ENCODE results near the gene LIPT2. TPM values are rescaled to one million over a fixed set of nuclear protein-coding genes. Genes with fewer than 3 reads are reported as not detected.
A peak's percentile ranks its signal among the peaks of the same experiment; 100 is the strongest.

LIPT2 gene
- total RNA-seq, 2 experiments from 2014 or later, result 0.82 to 2.5 TPM

DNA sequence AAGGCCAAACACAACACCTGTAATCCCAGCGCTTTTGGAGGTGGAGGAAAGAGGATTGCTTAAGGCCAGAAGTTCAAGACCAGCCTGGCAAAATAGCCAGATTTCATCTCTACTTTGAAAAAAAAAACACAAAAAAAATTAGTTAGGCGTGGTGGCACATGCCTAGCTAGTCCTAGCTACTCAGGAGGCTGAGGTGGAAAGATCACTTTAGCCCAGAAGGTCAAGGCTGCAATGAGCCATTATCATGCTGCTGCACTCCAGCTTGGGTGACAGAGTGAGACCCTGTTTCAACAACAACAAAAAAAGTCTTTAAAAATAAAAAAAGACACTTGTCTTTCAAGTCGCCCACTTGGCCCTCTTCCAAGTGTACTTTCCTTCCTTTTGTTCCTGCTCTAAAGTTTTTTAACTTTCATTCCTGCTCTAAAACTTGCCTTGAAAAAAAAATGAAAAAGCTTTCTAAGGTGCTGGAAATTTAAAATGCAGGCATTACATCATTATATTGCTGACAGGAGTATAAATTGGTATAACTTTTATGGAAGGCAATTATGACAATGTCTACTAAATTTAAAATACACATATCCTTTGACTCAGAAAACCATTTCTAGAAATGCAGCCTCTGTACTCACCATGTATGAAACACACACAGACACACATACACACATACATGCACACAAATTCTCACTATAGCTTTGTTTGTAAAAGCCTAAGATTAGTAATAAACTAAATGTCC is 12.7 kb downstream of the LIPT2 start:
- CTCF ChIA-PET, result no interaction called here
- H3K27ac Mint-ChIP-seq, result no peak overlapping the region
- H3K27me3 Mint-ChIP-seq, result peaks cover 6% of the 10 kb centered on the region

GRCh38 chr11:74479732-74480123 is 13.8 kb downstream of the LIPT2 start:
- no peaks in the 10 kb centered on the region for H3K4me1 Mint-ChIP-seq
- H3K4me3 Mint-ChIP-seq, result no peak overlapping the region
- H3K9me3 Mint-ChIP-seq (ENCODE audit: low read depth), result no peaks in the 10 kb centered on the region
- CTCF ChIA-PET, result no interaction called here
- DNase-seq (no peak), ATAC-seq (no peak)
- H3K27ac Mint-ChIP-seq, result no peak overlapping the region
- H3K36me3 Mint-ChIP-seq, result no peaks in the 10 kb centered on the region
- peaks cover 7% of the 10 kb centered on the region for H3K27me3 Mint-ChIP-seq

More for the DNA sequence above, 12.7 kb downstream of the LIPT2 start:
- ATAC-seq, result no peak
- H3K36me3 Mint-ChIP-seq, result no peaks in the 10 kb centered on the region
- H3K4me3 Mint-ChIP-seq, result no peak overlapping the region
- peaks cover 2% of the 10 kb centered on the region for H3K4me1 Mint-ChIP-seq
- no peak for DNase-seq
- H3K9me3 Mint-ChIP-seq (ENCODE audit: low read depth), result no peaks in the 10 kb centered on the region

GRCh38 chr11:74478877-74479731 is 14.4 kb downstream of the LIPT2 start:
- no peak overlapping the region for H3K4me3 Mint-ChIP-seq
- DNase-seq (no peak), ATAC-seq (no peak)
- CTCF ChIA-PET, result no interaction called here
- no peak overlapping the region for H3K27ac Mint-ChIP-seq
- H3K36me3 Mint-ChIP-seq, result no peaks in the 10 kb centered on the region
- no peaks in the 10 kb centered on the region for H3K9me3 Mint-ChIP-seq (ENCODE audit: low read depth)
- no peaks in the 10 kb centered on the region for H3K4me1 Mint-ChIP-seq
- peaks cover 7% of the 10 kb centered on the region for H3K27me3 Mint-ChIP-seq

GRCh38 chr11:74476536-74476935 is 17.0 kb downstream of the LIPT2 start:
- ATAC-seq (no peak), DNase-seq (no peak)
- Mint-ChIP-seq H3K27me3 (peaks cover 7% of the 10 kb centered on the region), H3K9me3 (ENCODE audit: low read depth) (no peaks in the 10 kb centered on the region), H3K36me3 (no peaks in the 10 kb centered on the region), H3K4me1 (peaks cover 10% of the 10 kb centered on the region), H3K4me3 (no peak overlapping the region), H3K27ac (no peak overlapping the region)
- CTCF ChIA-PET, result interaction anchor here (0.9 to 1.1 kb wide), 2 partner anchors 23 to 395 kb away, joined by 3 to 4 read pairs; no protein-coding TSS in a partner anchor

DNA sequence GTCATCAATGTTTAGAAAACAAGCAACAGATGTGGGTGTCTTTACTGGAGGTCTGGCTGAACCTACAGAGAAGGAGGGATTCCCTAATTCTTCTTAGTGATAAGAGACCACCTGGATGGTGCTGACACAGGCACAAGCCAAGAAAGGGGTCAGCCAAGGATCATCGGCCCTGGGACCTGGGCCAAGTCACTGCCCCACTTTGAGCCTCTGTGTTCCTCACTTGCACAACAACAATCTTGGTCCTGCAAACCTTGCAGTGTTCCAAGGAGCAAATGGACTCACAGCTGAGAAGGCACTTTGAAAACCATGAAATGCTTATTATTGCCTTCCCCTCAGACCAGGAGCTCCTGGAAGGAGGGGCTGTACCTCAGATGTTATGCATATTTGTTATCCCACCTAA is 19.2 kb downstream of the LIPT2 start:
- Mint-ChIP-seq H3K4me3 (no peak overlapping the region), H3K36me3 (no peaks in the 10 kb centered on the region)
- CTCF ChIA-PET, result interaction anchor here (1.2 kb wide), 1 partner anchor 25 kb away, joined by 3 read pairs; no protein-coding TSS in a partner anchor

DNA sequence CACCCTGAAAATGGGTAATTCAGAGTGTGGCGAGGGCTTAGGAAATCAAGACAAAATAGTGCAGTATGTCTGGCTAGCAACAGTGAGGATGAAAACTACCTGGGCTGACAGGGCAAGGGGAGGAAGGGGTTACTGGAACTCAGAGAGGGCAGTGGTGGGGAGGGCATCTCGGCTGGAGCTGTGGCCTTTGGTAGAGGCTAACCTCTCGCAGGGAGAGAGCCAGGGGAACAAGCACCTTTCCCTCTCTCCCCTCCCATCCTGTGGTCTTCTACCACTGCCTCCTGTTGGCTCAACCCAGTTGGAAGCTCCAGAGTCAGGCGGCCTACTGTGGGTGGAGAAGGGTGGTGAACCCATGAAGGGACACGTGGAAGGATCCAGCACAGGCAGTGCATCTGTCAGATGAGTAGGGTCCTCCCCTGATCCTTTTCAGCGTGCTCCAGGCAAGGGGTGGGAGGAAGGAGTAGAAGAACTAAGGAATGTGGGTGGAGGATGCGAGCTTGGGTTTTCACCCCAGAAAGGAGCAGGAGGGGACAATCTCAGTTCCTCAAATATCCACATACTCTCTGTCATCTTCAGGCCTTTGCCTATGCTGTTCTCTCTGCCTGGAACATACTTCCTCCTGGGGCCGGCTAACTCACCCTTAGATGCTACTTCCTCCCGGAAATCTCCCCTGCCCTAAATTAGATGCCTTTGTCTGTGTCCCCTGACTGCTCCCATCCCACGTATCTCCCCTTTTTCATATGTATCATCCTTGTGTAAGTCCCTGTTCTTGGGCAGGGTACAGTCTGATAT is 19.9 kb downstream of the LIPT2 start:
- ATAC-seq (no peak), DNase-seq (no peak)
- Mint-ChIP-seq H3K36me3 (no peaks in the 10 kb centered on the region), H3K4me1 (peaks cover 10% of the 10 kb centered on the region), H3K9me3 (ENCODE audit: low read depth) (no peaks in the 10 kb centered on the region), H3K27ac (no peak overlapping the region), H3K27me3 (peaks cover 13% of the 10 kb centered on the region), H3K4me3 (no peak overlapping the region)
- CTCF ChIA-PET, result interaction anchor here (1.2 kb wide), 1 partner anchor 24 kb away, joined by 3 read pairs; no protein-coding TSS in a partner anchor

More for the DNA sequence above, 19.2 kb downstream of the LIPT2 start:
- Mint-ChIP-seq H3K4me1 (peaks cover 10% of the 10 kb centered on the region), H3K27ac (no peak overlapping the region), H3K27me3 (peaks cover 10% of the 10 kb centered on the region), H3K9me3 (ENCODE audit: low read depth) (no peaks in the 10 kb centered on the region)
- no peak for DNase-seq
- no peak for ATAC-seq

- no peak for DNase-seq
- ATAC-seq, result peak; percentile 9
Measured at GRCh38 chr11:74471668-74472429, 21.7 kb downstream of the LIPT2 start.

DNA sequence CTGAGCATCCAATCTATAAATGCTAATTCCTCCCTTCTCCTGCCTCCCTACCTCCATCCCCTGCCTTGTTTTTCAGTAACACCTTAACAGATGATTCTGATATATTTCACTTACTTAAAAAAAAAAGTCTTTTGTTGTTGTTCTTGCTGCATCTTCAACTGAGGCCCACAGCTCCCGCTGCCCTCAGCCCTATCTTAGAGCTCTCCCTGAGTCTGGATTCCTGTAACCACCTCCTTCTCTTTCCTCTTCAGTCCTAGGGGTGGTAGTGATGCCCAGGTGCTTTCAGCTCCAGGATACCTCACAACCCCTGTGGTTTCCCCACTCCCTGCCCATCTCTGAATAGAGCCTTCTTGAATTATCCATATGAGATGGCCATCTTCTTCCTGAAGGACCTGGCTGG is 22.5 kb downstream of the LIPT2 start:
- H3K27me3 Mint-ChIP-seq, result peaks cover 32% of the 10 kb centered on the region
- no peak overlapping the region for H3K4me3 Mint-ChIP-seq
- no peak for DNase-seq
- CTCF ChIA-PET, result interaction anchor here (1.4 kb wide), 1 partner anchor 21 kb away, joined by 6 read pairs; no protein-coding TSS in a partner anchor
- H3K27ac Mint-ChIP-seq, result no peak overlapping the region
- ATAC-seq, result no peak
- H3K4me1 Mint-ChIP-seq, result peaks cover 16% of the 10 kb centered on the region
- no peaks in the 10 kb centered on the region for H3K9me3 Mint-ChIP-seq (ENCODE audit: low read depth)
- H3K36me3 Mint-ChIP-seq, result no peaks in the 10 kb centered on the region

More at GRCh38 chr11:74471668-74472429, 21.7 kb downstream of the LIPT2 start:
- CTCF ChIA-PET, result interaction anchor here (1.4 kb wide), 1 partner anchor 22 kb away, joined by 6 read pairs; no protein-coding TSS in a partner anchor
- Mint-ChIP-seq H3K36me3 (no peaks in the 10 kb centered on the region), H3K9me3 (ENCODE audit: low read depth) (no peaks in the 10 kb centered on the region), H3K4me3 (no peak overlapping the region), H3K27me3 (peaks cover 25% of the 10 kb centered on the region), H3K4me1 (peaks cover 16% of the 10 kb centered on the region), H3K27ac (no peak overlapping the region)

DNA sequence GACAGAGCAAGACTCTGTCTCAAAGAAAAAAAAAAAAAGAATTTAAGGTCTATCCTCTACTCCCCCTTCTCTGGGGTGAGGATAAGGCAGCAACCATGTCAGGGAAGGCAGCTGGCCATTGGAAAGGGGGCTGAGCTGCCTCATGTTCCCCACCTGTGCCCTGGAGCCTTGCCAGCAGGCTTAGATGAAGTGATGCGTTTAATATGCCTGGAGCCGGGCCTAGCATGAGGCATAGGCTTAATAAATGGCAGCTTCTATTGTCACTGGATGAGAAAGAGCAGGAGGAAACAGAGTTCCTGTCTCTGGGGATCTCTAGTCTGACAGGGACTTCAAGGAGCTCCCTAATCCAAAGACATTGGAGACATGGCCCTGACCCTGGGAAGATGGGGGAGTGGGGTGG is 23.0 kb downstream of the LIPT2 start:
- no peak for ATAC-seq
- Mint-ChIP-seq H3K9me3 (ENCODE audit: low read depth) (no peaks in the 10 kb centered on the region), H3K27ac (no peak overlapping the region), H3K27me3 (peaks cover 30% of the 10 kb centered on the region), H3K36me3 (no peaks in the 10 kb centered on the region), H3K4me3 (no peak overlapping the region), H3K4me1 (peaks cover 16% of the 10 kb centered on the region)
- no peak for DNase-seq
- CTCF ChIA-PET, result interaction anchor here (1.4 kb wide), 1 partner anchor 21 kb away, joined by 6 read pairs; no protein-coding TSS in a partner anchor

- Mint-ChIP-seq H3K4me3 (no peak overlapping the region), H3K27me3 (peaks cover 36% of the 10 kb centered on the region), H3K27ac (no peak overlapping the region), H3K9me3 (ENCODE audit: low read depth) (no peaks in the 10 kb centered on the region), H3K36me3 (no peaks in the 10 kb centered on the region), H3K4me1 (peaks cover 16% of the 10 kb centered on the region)
- ATAC-seq (no peak), DNase-seq (no peak)
- CTCF ChIA-PET, result no interaction called here
Measured at GRCh38 chr11:74468936-74469335, 24.6 kb downstream of the LIPT2 start.

- ATAC-seq, result no peak
- Mint-ChIP-seq H3K4me1 (peaks cover 16% of the 10 kb centered on the region), H3K9me3 (ENCODE audit: low read depth) (no peaks in the 10 kb centered on the region), H3K27ac (no peak overlapping the region), H3K27me3 (peaks cover 38% of the 10 kb centered on the region), H3K36me3 (no peaks in the 10 kb centered on the region), H3K4me3 (no peak overlapping the region)
- no peak for DNase-seq
- CTCF ChIA-PET, result no interaction called here
Measured at GRCh38 chr11:74468521-74468920, 25.0 kb downstream of the LIPT2 start.

DNA sequence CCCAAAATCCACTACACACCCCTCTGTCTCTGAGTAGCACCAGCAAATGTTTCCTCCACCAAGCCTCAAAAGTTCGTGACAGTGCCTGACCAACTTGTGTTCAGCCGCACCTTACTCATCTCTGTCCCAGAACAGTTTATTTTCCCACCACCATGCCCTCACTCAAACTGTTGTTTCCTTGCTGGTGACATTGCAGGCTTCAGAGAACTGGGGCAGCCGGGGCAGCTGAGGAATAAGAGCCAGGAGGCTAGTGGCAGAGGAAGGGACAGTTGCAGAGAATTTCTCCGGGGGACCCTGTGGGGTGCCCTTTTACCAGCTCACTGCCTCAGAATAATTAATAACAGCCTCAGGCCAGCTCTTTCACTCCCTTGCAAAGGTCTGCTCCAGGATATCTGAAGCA is 25.5 kb downstream of the LIPT2 start:
- CTCF ChIA-PET, result no interaction called here
- Mint-ChIP-seq H3K27me3 (peaks cover 38% of the 10 kb centered on the region), H3K36me3 (no peaks in the 10 kb centered on the region), H3K9me3 (ENCODE audit: low read depth) (no peaks in the 10 kb centered on the region), H3K4me1 (peaks cover 16% of the 10 kb centered on the region), H3K27ac (no peak overlapping the region), H3K4me3 (no peak overlapping the region)
- DNase-seq (peak; percentile 45), ATAC-seq (no peak)
